HG02970 (cell line): Measurements from ENCODE around the gene MTOR.
"Not testable (repeated sequence)": the region's sequence is repeated elsewhere in the genome, so short reads cannot be mapped to it uniquely, and the experiment has no call there.

Experiments used
- ATAC-seq: cut with Tn5 transposase; IDR thresholded peaks from one replicate; pipeline ENCODE4 v1.9.1; 2021; ENCODE audit warnings: mild to moderate bottlenecking, moderate library complexity, moderate number of reproducible peaks; ENCODE audit not compliant: unreplicated experiment, low FRiP score

MTOR gene

GRCh38 chr1:11262171-11263049, at the start of gene MTOR:
Gene MTOR, minus strand, starts transcription at chr1:11262551. Its CDS starts 3,142 bp downstream, at chr1:11259409.
- ATAC-seq = peak; percentile 96

- no peak for ATAC-seq
Observed at GRCh38 chr1:11309385-11309784, 47.0 kb upstream of the MTOR start.

GRCh38 chr1:11308699-11309224, 46.4 kb upstream of the MTOR start:
- ATAC-seq = no peak

GRCh38 chr1:11307852-11308251, 45.5 kb upstream of the MTOR start:
- no peak for ATAC-seq

GRCh38 chr1:11305516-11305915, 43.2 kb upstream of the MTOR start:
- ATAC-seq = not testable (repeated sequence)

- ATAC-seq = no peak
Observed at GRCh38 chr1:11302366-11302765, 40.0 kb upstream of the MTOR start.

- ATAC-seq = no peak
Observed at GRCh38 chr1:11301601-11302000, 39.2 kb upstream of the MTOR start.

GRCh38 chr1:11299225-11299574, 36.8 kb upstream of the MTOR start:
- ATAC-seq = no peak

- ATAC-seq = no peak
Observed at GRCh38 chr1:11298390-11299224, 36.3 kb upstream of the MTOR start.

GRCh38 chr1:11297774-11298173, 35.4 kb upstream of the MTOR start:
- not testable (repeated sequence) for ATAC-seq

GRCh38 chr1:11295905-11296304, 33.6 kb upstream of the MTOR start:
- no peak for ATAC-seq

GRCh38 chr1:11294951-11295350, 32.6 kb upstream of the MTOR start:
- no peak for ATAC-seq

GRCh38 chr1:11293856-11294255, 31.5 kb upstream of the MTOR start:
- ATAC-seq = no peak

GRCh38 chr1:11291049-11291448, 28.7 kb upstream of the MTOR start:
- ATAC-seq = no peak

GRCh38 chr1:11289064-11289463, 26.7 kb upstream of the MTOR start:
- no peak for ATAC-seq

- no peak for ATAC-seq
Observed at GRCh38 chr1:11286735-11287410, 24.5 kb upstream of the MTOR start.

GRCh38 chr1:11285883-11286734, 23.8 kb upstream of the MTOR start:
- ATAC-seq = no peak

GRCh38 chr1:11284784-11285183, 22.4 kb upstream of the MTOR start:
- ATAC-seq = no peak

GRCh38 chr1:11283151-11283550, 20.8 kb upstream of the MTOR start:
- no peak for ATAC-seq
